IPS-NIHi7 (cell line): ENCODE measurements around the gene IFNGR2.
"Not testable (repeated sequence)": the region's sequence is repeated elsewhere in the genome, so short reads cannot be mapped to it uniquely, and the experiment has no call there.

Experiments used
- DNase-seq: peaks from one replicate; pipeline ENCODE4 v3.0.0; 2012; ENCODE audit warnings: mixed read lengths; ENCODE audit errors: extremely low spot score

Gene IFNGR2

GRCh38 chr21:33402001-33402979, 923 bp upstream of the IFNGR2 start:
- DNase-seq: peak; percentile 75

GRCh38 chr21:33403786-33404585, 773 bp downstream of the IFNGR2 start:
- peak; percentile 57 for DNase-seq

GRCh38 chr21:33406493-33406892, 3.3 kb downstream of the IFNGR2 start:
- DNase-seq: no peak

GRCh38 chr21:33411949-33412430, 8.8 kb downstream of the IFNGR2 start:
- DNase-seq: no peak

GRCh38 chr21:33412439-33412831, 9.2 kb downstream of the IFNGR2 start:
- DNase-seq: not testable (repeated sequence)

GRCh38 chr21:33412832-33413519, 9.8 kb downstream of the IFNGR2 start:
- DNase-seq: no peak

- DNase-seq: no peak
Observed at GRCh38 chr21:33414068-33414467, 10.9 kb downstream of the IFNGR2 start.

GRCh38 chr21:33414926-33415325, 11.7 kb downstream of the IFNGR2 start:
- DNase-seq: no peak

- DNase-seq: no peak
Observed at GRCh38 chr21:33418691-33419090, 15.5 kb downstream of the IFNGR2 start.

GRCh38 chr21:33419538-33420123, 16.4 kb downstream of the IFNGR2 start:
- DNase-seq: no peak

GRCh38 chr21:33421713-33422393, 18.6 kb downstream of the IFNGR2 start:
- DNase-seq: no peak

- DNase-seq: no peak
Observed at GRCh38 chr21:33424214-33424613, 21.0 kb downstream of the IFNGR2 start.

- DNase-seq: no peak
Observed at GRCh38 chr21:33425825-33426224, 22.6 kb downstream of the IFNGR2 start.

- no peak for DNase-seq
Observed at GRCh38 chr21:33427051-33427450, 23.8 kb downstream of the IFNGR2 start.

GRCh38 chr21:33428669-33429068, 25.5 kb downstream of the IFNGR2 start:
- no peak for DNase-seq

GRCh38 chr21:33430858-33431257, 27.6 kb downstream of the IFNGR2 start:
- DNase-seq: no peak

- DNase-seq: no peak
Observed at GRCh38 chr21:33432496-33432895, 29.3 kb downstream of the IFNGR2 start.

GRCh38 chr21:33433001-33433400, 29.8 kb downstream of the IFNGR2 start:
- DNase-seq: no peak

GRCh38 chr21:33433425-33434114, 30.4 kb downstream of the IFNGR2 start:
- no peak for DNase-seq

GRCh38 chr21:33434770-33435360, 31.7 kb downstream of the IFNGR2 start:
- no peak for DNase-seq
